Spleen (tissue), 7 donors: ENCODE results near the gene GSN.

Experiments
- CTCF ChIP-seq, 11 experiments: fragments of 200-600 bp in 7 of 11; fragments of 450-650 bp in 4 of 11; sonication (generic) in 4 of 11; IDR thresholded peaks in 8 of 11; conservative IDR thresholded peaks in 3 of 11; 1 replicate in 7 of 11; 2 replicates in 4 of 11; pipeline versions ENCODE4 v1.4.0 to v1.8.0; 2016 to 2021; ENCODE audit warnings: antibody characterized with exemption in 11 of 11, inconsistent platforms in 4 of 11, mild to moderate bottlenecking in 1 of 11
- POLR2A ChIP-seq, 3 donors: fragments of 450-650 bp; IDR thresholded peaks; one replicate each; pipeline ENCODE4 v1.5.1; 2017; ENCODE audit warnings: antibody characterized with exemption in 3 of 3, mild to moderate bottlenecking in 1 of 3
- POLR2AphosphoS5 ChIP-seq, 3 donors: sonication (generic); formaldehyde crosslinking; IDR thresholded peaks; one replicate each; pipeline ENCODE4 v1.5.1; 2017; ENCODE audit warnings: antibody characterized with exemption in 3 of 3
- donor health status: DM: no; HTN: no; CAD: no; lungs with moderate emphysema.
- donor health status: DM: no; HTN: no; CAD: no.
- donor health status: DM: no; HTN: no; CAD: no.

- TF ChIP-seq POLR2A (IDR thresholded peaks at IDR 0.05) (no peak), CTCF (IDR thresholded peaks at IDR 0.05 in 8 of 11, conservative IDR thresholded peaks at IDR 0.05 in 3 of 11) (no peak), POLR2AphosphoS5 (IDR thresholded peaks at IDR 0.05) (peak in 1 of 3 donors; percentile 31)
These were observed 42.6 kb downstream of the GSN start for GRCh38 chr9:121310571-121310970.
